ENCODE results near the gene MDH2. TPM values are rescaled to one million over a fixed set of nuclear protein-coding genes. Genes with fewer than 3 reads are reported as not detected.
"Not testable (repeated sequence)": the region's sequence is repeated elsewhere in the genome, so short reads cannot be mapped to it uniquely, and the experiment has no call there.

MDH2 gene
- total and polyA plus RNA-seq, 8 donors: 138 to 180 (median 156) TPM

GRCh38 chr7:76023002-76023401 is 24.9 kb upstream of the MDH2 start:
- ATAC-seq (peak; percentile 80), DNase-seq (peak in 1 of 4 donors; percentile 38)
- intact Hi-C loops (cut with DNase I): loop anchor here in 1 of 2 donors (5.0 kb wide), 1 partner anchor 156 kb away; no protein-coding TSS in a partner anchor

GRCh38 chr7:76029682-76030081 is 18.2 kb upstream of the MDH2 start:
- not testable (repeated sequence) for ATAC-seq

More at GRCh38 chr7:76023002-76023401, 24.9 kb upstream of the MDH2 start:
- peaks cover 0 to 23% of the 10 kb centered on the region in 2 donors for H3K4me1 ChIP-seq
- H3K4me3 ChIP-seq: no peak overlapping the region
- no peak for TF ChIP-seq CTCF (IDR thresholded peaks at IDR 0.05)
- peak overlapping the region in 1 of 2 donors; percentile 51 for H3K27ac ChIP-seq
- H3K9me3 ChIP-seq: no peaks in the 10 kb centered on the region
- H3K36me3 ChIP-seq: peaks cover 0 to 56% of the 10 kb centered on the region in 2 donors
- H3K27me3 ChIP-seq: no peaks in the 10 kb centered on the region

GRCh38 chr7:76031964-76032363 is 15.9 kb upstream of the MDH2 start:
- Histone ChIP-seq H3K4me3 (no peak overlapping the region), H3K4me1 (no peaks in the 10 kb centered on the region), H3K36me3 (peaks cover 0 to 27% of the 10 kb centered on the region in 2 donors), H3K27ac (no peak overlapping the region), H3K27me3 (no peaks in the 10 kb centered on the region), H3K9me3 (no peaks in the 10 kb centered on the region)
- intact Hi-C loops (cut with DNase I): no loop called here
- TF ChIP-seq CTCF (IDR thresholded peaks at IDR 0.05): no peak
- no peak for ATAC-seq
- no peak for DNase-seq

More at GRCh38 chr7:76029682-76030081, 18.2 kb upstream of the MDH2 start:
- intact Hi-C loops (cut with DNase I); H3K4me1 ChIP-seq; H3K27me3 ChIP-seq; DNase-seq; H3K27ac ChIP-seq; H3K9me3 ChIP-seq; H3K4me3 ChIP-seq: not testable (repeated sequence)
- H3K36me3 ChIP-seq: peaks cover 0 to 47% of the 10 kb centered on the region in 2 donors

GRCh38 chr7:76037310-76037709 is 10.6 kb upstream of the MDH2 start:
- DNase-seq: no peak
- Histone ChIP-seq H3K9me3 (no peaks in the 10 kb centered on the region), H3K27ac (no peak overlapping the region), H3K4me3 (no peak overlapping the region), H3K27me3 (no peaks in the 10 kb centered on the region), H3K4me1 (no peaks in the 10 kb centered on the region), H3K36me3 (peaks cover 0 to 19% of the 10 kb centered on the region in 2 donors)
- peak; percentile 17 for ATAC-seq
- intact Hi-C loops (cut with DNase I): no loop called here
- TF ChIP-seq CTCF (IDR thresholded peaks at IDR 0.05): no peak

GRCh38 chr7:76040126-76040525 is 7.8 kb upstream of the MDH2 start:
- no peaks in the 10 kb centered on the region for H3K27me3 ChIP-seq
- peaks cover 0 to 19% of the 10 kb centered on the region in 2 donors for H3K36me3 ChIP-seq
- ATAC-seq (no peak), DNase-seq (no peak)
- intact Hi-C loops (cut with DNase I): no loop called here
- no peaks in the 10 kb centered on the region for H3K9me3 ChIP-seq
- H3K27ac ChIP-seq: no peak overlapping the region
- TF ChIP-seq CTCF (IDR thresholded peaks at IDR 0.05): no peak
- H3K4me1 ChIP-seq: peaks cover 0 to 2% of the 10 kb centered on the region in 2 donors
- H3K4me3 ChIP-seq: no peak overlapping the region

GRCh38 chr7:76044375-76044865 is 3.5 kb upstream of the MDH2 start:
- no peak for TF ChIP-seq CTCF (IDR thresholded peaks at IDR 0.05)
- Histone ChIP-seq H3K27ac (no peak overlapping the region), H3K4me1 (peaks cover 5 to 30% of the 10 kb centered on the region in 2 donors), H3K4me3 (no peak overlapping the region), H3K36me3 (peaks cover 0 to 13% of the 10 kb centered on the region in 2 donors), H3K27me3 (no peaks in the 10 kb centered on the region), H3K9me3 (no peaks in the 10 kb centered on the region)
- intact Hi-C loops (cut with DNase I): no loop called here
- DNase-seq: no peak
- no peak for ATAC-seq

All from left lung (tissue), 10 donors.